Erythroblast (primary cell): Measurements from ENCODE around the gene KPNA4.
A peak's percentile ranks its signal among the peaks of the same experiment; 100 is the strongest.
"Not testable (repeated sequence)": the region's sequence is repeated elsewhere in the genome, so short reads cannot be mapped to it uniquely, and the experiment has no call there.

Experiments
- DNase-seq, 2 experiments: peaks; one replicate each; lab custom pipeline; 2025; lab: John Stamatoyannopoulos, UW
- GATA1 ChIP-seq: IDR thresholded peaks from 2 replicates; pipeline ENCODE4 v1.6.1; 2011; ENCODE audit warnings: low read depth, mild to moderate bottlenecking, control low read depth, low read length, moderate library complexity
- POLR2A ChIP-seq: IDR thresholded peaks from 2 replicates; pipeline ENCODE4 v1.6.1; 2011; ENCODE audit warnings: mild to moderate bottlenecking, low read length

KPNA4 gene

GRCh38 chr3:160562952-160563351 is 2.4 kb downstream of the KPNA4 start:
- peak in 1 of 2 experiments; percentile 34 for DNase-seq
- TF ChIP-seq GATA1 (no peak), POLR2A (no peak)

- DNase-seq = no peak
- TF ChIP-seq GATA1 (no peak), POLR2A (no peak)
Observed at GRCh38 chr3:160557571-160557970, 7.8 kb downstream of the KPNA4 start.

- no peak for DNase-seq
- TF ChIP-seq POLR2A (no peak), GATA1 (no peak)
Observed at GRCh38 chr3:160556141-160556540, 9.2 kb downstream of the KPNA4 start.

DNA sequence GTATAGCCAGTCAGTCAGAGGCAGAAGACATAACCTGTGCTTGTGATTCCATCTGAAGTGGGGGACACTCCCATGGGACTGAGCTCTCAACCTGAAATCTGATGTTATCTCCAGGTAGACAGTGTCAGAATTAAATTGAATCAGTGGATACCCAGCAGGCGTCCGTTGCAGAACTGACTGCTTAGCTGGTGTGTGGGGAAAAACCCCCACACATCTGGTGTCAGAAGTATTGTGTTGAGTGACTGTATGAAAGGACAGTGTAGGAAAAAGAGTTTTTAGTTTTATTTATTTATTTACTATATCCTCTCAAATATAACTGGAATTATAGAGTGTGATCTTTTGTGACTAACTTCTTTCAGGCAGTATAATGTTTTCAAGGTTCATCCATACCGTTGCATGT is 10.4 kb downstream of the KPNA4 start:
- TF ChIP-seq POLR2A (no peak), GATA1 (no peak)
- DNase-seq = peak in 1 of 2 experiments; percentile 20

DNA sequence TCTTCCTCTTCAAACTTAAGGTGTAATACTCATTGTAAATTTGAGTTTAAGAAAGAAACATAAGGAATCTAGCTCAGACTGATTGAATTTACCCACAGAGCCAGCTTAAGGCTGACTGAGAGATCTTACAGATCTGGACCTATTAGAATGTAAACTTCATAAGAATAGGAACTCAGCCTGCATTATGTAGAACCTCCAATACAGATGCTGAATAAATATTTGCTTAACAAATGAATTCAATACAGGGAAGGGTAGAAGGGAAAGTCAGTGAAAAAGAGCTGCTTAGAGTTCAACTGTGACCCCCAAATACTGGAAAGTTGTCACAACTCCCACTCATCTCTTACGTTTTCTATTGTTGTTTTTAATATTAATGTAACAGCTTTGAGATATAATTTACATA is 11.5 kb downstream of the KPNA4 start:
- no peak for TF ChIP-seq GATA1
- TF ChIP-seq POLR2A = no peak
- DNase-seq = no peak

DNA sequence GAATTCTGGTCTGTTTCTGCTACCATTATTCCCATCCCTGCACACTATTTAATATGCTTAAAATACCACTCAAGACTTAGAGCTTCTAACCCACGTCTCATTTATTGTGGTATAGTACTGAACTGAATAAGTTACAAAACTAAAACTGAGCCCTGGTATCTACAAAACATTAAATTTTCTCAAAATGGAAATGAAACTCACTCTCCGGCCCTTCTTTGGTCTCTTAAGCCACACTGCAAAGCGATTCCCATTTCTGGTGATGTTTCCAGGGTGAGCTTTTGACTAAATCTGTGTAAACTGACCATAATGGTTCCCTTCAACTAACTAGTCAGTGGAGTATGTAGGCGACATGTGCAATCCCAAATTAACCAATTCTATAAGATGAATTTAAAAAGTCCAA is 18.6 kb downstream of the KPNA4 start:
- TF ChIP-seq POLR2A (no peak), GATA1 (no peak)
- no peak for DNase-seq

GRCh38 chr3:160545504-160545871 is 19.9 kb downstream of the KPNA4 start:
- DNase-seq = no peak
- TF ChIP-seq GATA1 = no peak
- no peak for TF ChIP-seq POLR2A

- no peak for TF ChIP-seq POLR2A
- no peak for TF ChIP-seq GATA1
Observed at GRCh38 chr3:160544844-160545503, 20.4 kb downstream of the KPNA4 start.

DNA sequence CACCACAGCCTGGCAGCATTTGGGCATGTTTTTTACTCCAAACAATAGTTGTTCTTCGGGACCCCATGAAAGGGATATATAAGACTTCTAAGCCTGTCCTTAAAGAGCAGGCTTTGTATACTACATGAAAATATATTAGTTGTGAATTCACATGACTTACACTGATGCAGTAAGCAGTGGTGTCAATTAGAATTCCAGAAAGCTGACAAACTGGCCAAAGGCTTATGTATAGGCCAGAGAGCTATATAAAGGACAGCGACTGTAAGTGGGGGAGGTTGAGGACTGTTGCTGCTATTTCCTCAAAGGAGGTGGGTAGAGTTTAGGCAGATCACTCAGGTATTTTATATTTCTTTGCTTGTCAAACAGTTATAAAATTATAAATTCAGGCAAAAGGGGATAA is 24.8 kb downstream of the KPNA4 start:
- no peak for DNase-seq
- TF ChIP-seq GATA1 (no peak), POLR2A (no peak)

More at GRCh38 chr3:160544844-160545503, 20.4 kb downstream of the KPNA4 start:
- DNase-seq = no peak

- TF ChIP-seq GATA1 (no peak), POLR2A (no peak)
Observed at GRCh38 chr3:160538895-160539294, 26.5 kb downstream of the KPNA4 start.

DNA sequence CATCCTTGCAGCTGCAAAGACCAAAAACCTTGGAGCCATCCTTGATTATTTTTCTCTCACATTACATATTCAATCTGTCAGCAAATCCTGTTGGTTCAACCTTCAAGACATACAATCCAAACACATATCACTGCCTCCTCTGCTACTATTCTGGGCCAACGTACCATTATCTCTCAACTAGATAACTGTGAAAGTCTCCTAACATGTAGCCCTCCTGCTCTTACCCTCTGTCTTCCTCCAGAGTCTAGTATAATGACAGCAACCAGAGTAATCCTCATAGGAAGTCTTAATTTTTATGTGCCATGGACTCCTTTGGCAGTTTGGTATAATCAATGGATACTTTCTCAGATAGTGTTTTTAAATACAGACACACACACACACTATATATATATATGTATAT is 27.6 kb downstream of the KPNA4 start:
- no peak for DNase-seq
- no peak for TF ChIP-seq POLR2A
- TF ChIP-seq GATA1 = no peak

More at GRCh38 chr3:160538895-160539294, 26.5 kb downstream of the KPNA4 start:
- DNase-seq = peak in 1 of 2 experiments; percentile 5

GRCh38 chr3:160532371-160532770 is 33.0 kb downstream of the KPNA4 start:
- peak; percentile 8 to 51 for DNase-seq
- TF ChIP-seq GATA1 (no peak), POLR2A (no peak)

DNA sequence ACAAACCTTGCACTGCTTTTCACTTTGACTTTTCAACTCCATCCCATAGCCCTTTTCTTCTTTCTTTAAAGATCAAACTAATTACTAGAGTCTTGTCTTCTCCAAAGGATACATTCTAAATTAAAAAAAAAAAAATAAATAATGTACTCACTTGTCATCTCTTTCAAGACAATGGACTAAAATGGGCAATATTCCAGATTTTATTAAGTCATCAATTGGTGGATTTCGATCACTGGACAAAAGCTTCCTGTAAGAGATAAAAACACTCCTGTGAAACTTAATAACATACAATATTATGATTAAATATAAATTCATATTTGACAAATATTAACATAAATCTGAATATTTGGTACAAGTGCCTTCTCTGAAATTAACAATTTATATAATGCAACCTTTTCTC is 34.1 kb downstream of the KPNA4 start:
- DNase-seq = no peak
- TF ChIP-seq GATA1 (no peak), POLR2A (no peak)

- not testable (repeated sequence) for DNase-seq
Observed at GRCh38 chr3:160516391-160516790, 49.0 kb downstream of the KPNA4 start.

- TF ChIP-seq POLR2A = no peak
- TF ChIP-seq GATA1 = no peak
- DNase-seq = no peak
Observed at GRCh38 chr3:160501325-160501724, 64.0 kb downstream of the KPNA4 start.

DNA sequence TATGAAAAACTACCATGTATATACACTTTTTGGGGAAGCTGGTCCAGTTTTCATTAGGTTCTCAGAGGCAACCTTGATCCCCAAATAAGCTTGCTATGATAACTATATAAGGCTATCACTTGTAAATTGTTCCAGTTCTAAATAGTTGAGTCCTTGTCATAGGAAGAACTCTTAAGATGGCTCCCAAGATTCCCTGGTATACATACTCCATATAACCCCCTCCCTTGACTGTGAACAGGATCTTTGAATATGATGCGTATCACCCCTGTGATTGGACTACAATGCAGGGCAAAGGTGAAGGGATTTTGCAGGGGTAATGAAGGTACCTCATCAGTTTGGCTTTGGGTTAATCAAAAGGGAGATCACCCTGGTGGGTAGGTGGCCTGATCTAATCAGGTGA is 67.2 kb downstream of the KPNA4 start:
- no peak for DNase-seq
- TF ChIP-seq GATA1 = no peak
- no peak for TF ChIP-seq POLR2A
